AG04450 (cell line): ENCODE results near the gene PDE2A. TPM values are rescaled to one million over a fixed set of nuclear protein-coding genes. Genes with fewer than 3 reads are reported as not detected.

ENCODE experiments used
- CTCF ChIA-PET: fragments of 300-600, 350-600 bp; formaldehyde crosslinking; extraction: SDS; loops from one replicate; lab custom pipeline; 2022; ENCODE audit warnings: antibody characterized with exemption, inconsistent platforms; lab: Charles Lee
- POLR2A ChIA-PET: fragments of 350-600 bp; formaldehyde crosslinking; extraction: SDS; loops from one replicate; lab custom pipeline; 2021; ENCODE audit warnings: antibody characterized with exemption, inconsistent platforms; lab: Yijun Ruan, JAX
- DNase-seq: peaks from one replicate; pipeline ENCODE4 v3.0.0-alpha.2; 2011; ENCODE audit warnings: low read depth, low spot score
- H3K27ac ChIP-seq: one replicate; pipeline ENCODE4 v1.5.1; 2012; ENCODE audit warnings: low read depth, low read length, control low read depth
- H3K27me3 ChIP-seq: one replicate; pipeline ENCODE4 v1.6.0; 2012; ENCODE audit warnings: low read length; ENCODE audit not compliant: control insufficient read depth, insufficient read depth
- H3K4me3 ChIP-seq: 2 replicates; pipeline ENCODE4 v1.5.1; 2011; ENCODE audit warnings: mild to moderate bottlenecking, low read depth, low read length, control low read depth
- H3K9me3 ChIP-seq: 2 replicates; pipeline ENCODE4 v1.5.1; 2012; ENCODE audit warnings: low read length; ENCODE audit not compliant: control insufficient read depth, insufficient read depth
- CTCF ChIP-seq: IDR thresholded peaks from 2 replicates; pipeline ENCODE4 v1.5.1; 2011; ENCODE audit warnings: low read depth, low read length, control low read depth, inconsistent platforms
- polyA plus RNA-seq: library from polyadenylated mRNA; depleted of rRNA; stranded (reverse); fragments of >200 nt; gene quantifications from 2 replicates; pipeline ENCODE4 v1.2.3, GENCODE V29; 2011

The PDE2A gene
- polyA plus RNA-seq, 1 experiment, result 0.02 TPM

- no peak for TF ChIP-seq CTCF
- POLR2A ChIA-PET, result no interaction called here
- Histone ChIP-seq H3K4me3 (no peak overlapping the region), H3K9me3 (no peaks in the 10 kb centered on the region; the same call in 1 of the 2 replicates), H3K27ac (peak overlapping the region; percentile 11), H3K27me3 (peaks cover 64% of the 10 kb centered on the region)
- no peak for DNase-seq
- CTCF ChIA-PET, result no interaction called here
These were observed 58.9 kb downstream of the PDE2A start for GRCh38 chr11:72615329-72615728.

- peaks cover 62% of the 10 kb centered on the region for H3K27me3 ChIP-seq
These were observed 59.8 kb downstream of the PDE2A start for GRCh38 chr11:72614381-72614780.

GRCh38 chr11:72613977-72614376, 60.2 kb downstream of the PDE2A start:
- ChIA-PET CTCF (no interaction called here), POLR2A (no interaction called here)
- H3K27me3 ChIP-seq, result peaks cover 60% of the 10 kb centered on the region
- no peak for DNase-seq
- no peaks in the 10 kb centered on the region; the same call in 1 of the 2 replicates for H3K9me3 ChIP-seq
- H3K27ac ChIP-seq, result no peak overlapping the region
- no peak overlapping the region for H3K4me3 ChIP-seq
- no peak for TF ChIP-seq CTCF

More at GRCh38 chr11:72614381-72614780, 59.8 kb downstream of the PDE2A start:
- Histone ChIP-seq H3K9me3 (no peaks in the 10 kb centered on the region; the same call in 1 of the 2 replicates), H3K4me3 (no peak overlapping the region), H3K27ac (no peak overlapping the region)
- POLR2A ChIA-PET, result no interaction called here
- TF ChIP-seq CTCF, result no peak
- no peak for DNase-seq
- CTCF ChIA-PET, result no interaction called here

- ChIA-PET POLR2A (no interaction called here), CTCF (no interaction called here)
- TF ChIP-seq CTCF, result no peak
- H3K27ac ChIP-seq, result no peak overlapping the region
- no peaks in the 10 kb centered on the region; the same call in 1 of the 2 replicates for H3K9me3 ChIP-seq
- no peak overlapping the region for H3K4me3 ChIP-seq
- DNase-seq, result no peak
- peaks cover 61% of the 10 kb centered on the region for H3K27me3 ChIP-seq
These were observed 60.8 kb downstream of the PDE2A start for GRCh38 chr11:72613450-72613849.

GRCh38 chr11:72609476-72609875, 64.7 kb downstream of the PDE2A start:
- DNase-seq, result no peak
- no peak overlapping the region for H3K4me3 ChIP-seq
- ChIA-PET CTCF (interaction anchor here (1.3 to 3.8 kb wide), 4 partner anchors 11 to 139 kb away, joined by 3 to 14 read pairs (median 7); no protein-coding TSS in a partner anchor), POLR2A (no interaction called here)
- peaks cover 58% of the 10 kb centered on the region for H3K27me3 ChIP-seq
- no peaks in the 10 kb centered on the region for H3K9me3 ChIP-seq
- no peak overlapping the region for H3K27ac ChIP-seq
- TF ChIP-seq CTCF, result no peak
